Kidney (tissue), 14 donors: ENCODE results near the gene C11orf21. TPM values are rescaled to one million over a fixed set of nuclear protein-coding genes. Genes with fewer than 3 reads are reported as not detected.

ENCODE experiments used
- DNase-seq, 5 donors: peaks; one replicate each; pipeline ENCODE4 v3.0.0-alpha.2; 2013 to 2020
- FAIRE-seq: peaks from 2 replicates; lab custom pipeline; 2012; peaks lifted over from hg19 to GRCh38; lab: Jason Lieb, UNC
- H3K27ac ChIP-seq, 2 donors: one replicate each; pipeline ENCODE4 v1.7.0; 2013; ENCODE audit warnings: low read depth in 2 of 2, low read length in 2 of 2, inconsistent platforms in 1 of 2
- H3K27me3 ChIP-seq: one replicate; pipeline ENCODE4 v1.7.1; 2013; ENCODE audit warnings: low read length, inconsistent platforms; ENCODE audit not compliant: control insufficient read depth, insufficient read depth
- H3K36me3 ChIP-seq, 3 donors: one replicate each; pipeline versions ENCODE4 v1.7.0 to v1.7.1; 2013; ENCODE audit warnings: low read length in 3 of 3, control low read depth in 1 of 3, inconsistent platforms in 1 of 3; ENCODE audit not compliant: insufficient read depth in 3 of 3, control insufficient read depth in 2 of 3
- H3K4me1 ChIP-seq, 3 donors: one replicate each; pipeline versions ENCODE4 v1.7.0 to v1.7.1; 2013; ENCODE audit warnings: low read length in 3 of 3, inconsistent platforms in 1 of 3, low read depth in 1 of 3; ENCODE audit not compliant: control insufficient read depth in 2 of 3, insufficient read depth in 2 of 3
- H3K4me3 ChIP-seq, 3 donors: one replicate each; pipeline versions ENCODE4 v1.7.0 to v1.8.1; 2013; ENCODE audit warnings: low read length in 3 of 3, control low read depth in 1 of 3, inconsistent platforms in 1 of 3
- H3K9ac ChIP-seq, 3 donors: one replicate each; pipeline versions ENCODE4 v1.7.0 to v1.7.1; 2013; ENCODE audit warnings: low read length in 3 of 3, control low read depth in 1 of 3, inconsistent platforms in 1 of 3
- H3K9me3 ChIP-seq, 3 donors: one replicate each; pipeline versions ENCODE4 v1.7.0 to v1.7.1; 2013; ENCODE audit warnings: low read length in 3 of 3, control low read depth in 1 of 3, inconsistent platforms in 1 of 3; ENCODE audit not compliant: control insufficient read depth in 2 of 3, insufficient read depth in 1 of 3
- CTCF ChIP-seq: IDR thresholded peaks from 3 replicates; pipeline ENCODE4 v1.5.1; 2012; ENCODE audit warnings: mild to moderate bottlenecking, moderate library complexity, borderline replicate concordance; ENCODE audit not compliant: insufficient read depth; ENCODE audit errors: extremely low read depth
- intact Hi-C: fragments of 100-400 bp; cut with DNase I; formaldehyde crosslinking; loops from one replicate; pipeline ENCODE4 v1.11.1; 2022
- polyA plus RNA-seq: library from polyadenylated mRNA; stranded (reverse); fragments of 350-450 nt; fragmentation: Illumina TruSeq; extraction: RNeasy Lipid Tissue Mini Kit (QIAGEN cat#74804); gene quantifications from one replicate; pipeline ENCODE4 v1.2.3, GENCODE V29; 2014; ENCODE audit warnings: low read depth, low replicate concordance; ENCODE audit not compliant: insufficient read depth
- total RNA-seq: library from RNA; stranded (reverse); fragmentation: NEBNext Ultra II Directional; extraction: Animal tissue kit (Norgen Biotek cat#: 25700); gene quantifications from one replicate; pipeline ENCODE4 v1.2.1, GENCODE V29; 2021
- donor health status: control.
- donor health status: control.
- donor health status: control.
- donor health status: control.
- donor health status: control.
- donor health status: DM: yes; HTN: yes; CAD: no.
- donor health status: Normal renal cell carcinoma (clear cell type).

C11orf21 gene
- total and polyA plus RNA-seq, 2 donors from 2014 or later: 0.17 to 4.9 TPM

GRCh38 chr11:2325719-2326118 is 24.0 kb upstream of the C11orf21 start:
- FAIRE-seq (no peak), DNase-seq (no peak)
- H3K27ac ChIP-seq: no peak overlapping the region
- no peak overlapping the region for H3K4me3 ChIP-seq
- H3K4me1 ChIP-seq: no peaks in the 10 kb centered on the region
- no peaks in the 10 kb centered on the region for H3K9me3 ChIP-seq
- no peaks in the 10 kb centered on the region for H3K27me3 ChIP-seq
- intact Hi-C loops: no loop called here
- H3K36me3 ChIP-seq: no peaks in the 10 kb centered on the region
- no peak overlapping the region for H3K9ac ChIP-seq
- TF ChIP-seq CTCF: no peak

- no peak for DNase-seq
- H3K4me3 ChIP-seq: no peak overlapping the region
- H3K36me3 ChIP-seq: no peaks in the 10 kb centered on the region
- no peak for TF ChIP-seq CTCF
- no peaks in the 10 kb centered on the region for H3K9me3 ChIP-seq
- no peak for FAIRE-seq
- no peaks in the 10 kb centered on the region for H3K27me3 ChIP-seq
- H3K9ac ChIP-seq: no peak overlapping the region
- H3K4me1 ChIP-seq: no peaks in the 10 kb centered on the region
- H3K27ac ChIP-seq: no peak overlapping the region
- intact Hi-C loops: no loop called here
Measured at GRCh38 chr11:2325123-2325522, 23.4 kb upstream of the C11orf21 start.

DNA sequence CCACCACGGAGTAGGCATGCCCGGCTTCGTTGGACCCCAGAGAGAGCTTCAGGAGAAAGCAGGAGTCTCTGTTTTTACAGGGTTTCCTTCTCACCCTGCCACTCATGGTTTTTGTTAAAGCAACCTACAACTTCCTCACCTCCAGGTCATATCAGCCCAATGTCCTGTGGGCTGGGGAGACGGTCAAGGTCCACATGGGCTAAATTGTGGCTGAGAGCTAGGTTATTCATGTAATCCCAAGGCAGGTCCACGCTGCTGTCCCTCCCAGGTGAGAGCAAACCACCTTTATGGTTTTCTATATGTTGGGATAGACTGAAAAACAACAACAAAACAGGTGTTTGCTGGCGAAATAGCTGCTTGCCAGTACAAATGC is 19.6 kb upstream of the C11orf21 start:
- no peaks in the 10 kb centered on the region for H3K9me3 ChIP-seq
- no peak overlapping the region for H3K27ac ChIP-seq
- H3K9ac ChIP-seq: no peak overlapping the region
- H3K4me1 ChIP-seq: no peaks in the 10 kb centered on the region
- TF ChIP-seq CTCF: no peak
- DNase-seq (no peak), FAIRE-seq (no peak)
- no peak overlapping the region for H3K4me3 ChIP-seq
- H3K27me3 ChIP-seq: no peaks in the 10 kb centered on the region
- H3K36me3 ChIP-seq: no peaks in the 10 kb centered on the region
- intact Hi-C loops: no loop called here
